Gastroesophageal sphincter (tissue), 4 donors: ENCODE measurements around the gene MACROD1. TPM values are rescaled to one million over a fixed set of nuclear protein-coding genes. Genes with fewer than 3 reads are reported as not detected.

Experiments used
- ATAC-seq: fragments of 150-250 bp; one replicate; pipeline ENCODE4 v1.9.1; 2016; ENCODE audit warnings: mild to moderate bottlenecking, moderate library complexity
- H3K27ac ChIP-seq, 4 donors: fragments of 200-600 bp; sonication (generic) in 3 of 4; 1 replicate in 3 of 4; 2 replicates in 1 of 4; pipeline ENCODE4 v1.5.1; 2016 to 2019
- H3K27me3 ChIP-seq: fragments of 200-600 bp; sonication (generic); one replicate; pipeline ENCODE4 v1.5.1; 2019
- H3K36me3 ChIP-seq, 2 donors: fragments of 200-600 bp; sonication (generic); one replicate each; pipeline ENCODE4 v1.5.1; 2019; ENCODE audit warnings: control low read depth in 1 of 2
- H3K4me1 ChIP-seq, 3 donors: fragments of 200-600 bp; sonication (generic); 1 replicate in 2 of 3; 2 replicates in 1 of 3; pipeline ENCODE4 v1.5.1; 2016 to 2019; ENCODE audit warnings: control low read depth in 2 of 3
- H3K4me3 ChIP-seq, 2 donors: fragments of 200-600 bp; sonication (generic); one replicate each; pipeline ENCODE4 v1.5.1; 2019; ENCODE audit warnings: mild to moderate bottlenecking in 1 of 2, moderate library complexity in 1 of 2
- H3K9me3 ChIP-seq, 3 donors: fragments of 200-600 bp; sonication (generic); one replicate each; pipeline ENCODE4 v1.5.1; 2017 to 2019; ENCODE audit warnings: control low read depth in 2 of 3
- EP300 ChIP-seq: sonication (generic); formaldehyde crosslinking; IDR thresholded peaks from one replicate; pipeline ENCODE4 v1.6.1; 2017; ENCODE audit warnings: antibody characterized with exemption, mild to moderate bottlenecking
- POLR2A ChIP-seq, 2 donors: fragments of 450-650 bp; IDR thresholded peaks; one replicate each; pipeline ENCODE4 v1.6.1; 2017; ENCODE audit warnings: antibody characterized with exemption in 2 of 2, mild to moderate bottlenecking in 2 of 2, moderate library complexity in 1 of 2
- POLR2AphosphoS5 ChIP-seq: sonication (generic); formaldehyde crosslinking; IDR thresholded peaks from one replicate; pipeline ENCODE4 v1.6.1; 2017; ENCODE audit warnings: antibody characterized with exemption
- WGBS, 2 donors: methylation state at CpG; one replicate each; pipeline ENCODE4 v1.1.5; 2018; ENCODE audit warnings: low coverage in 1 of 2; 5-methylcytosine and 5-hydroxymethylcytosine counted together
- total RNA-seq, 4 donors: library from RNA; depleted of rRNA; stranded (reverse); fragments of >200 nt; gene quantifications; one replicate each; pipeline ENCODE4 v1.1.0, GENCODE V29; 2016
- TF ChIP-seq, protein P1 (sequence below), 4 experiments: fragments of 200-600 bp in 2 of 4; fragments of 450-650 bp in 2 of 4; sonication (generic) in 1 of 4; IDR thresholded peaks; one replicate each; pipeline ENCODE4 v1.5.1; 2017 to 2019; ENCODE audit warnings: antibody characterized with exemption in 4 of 4, mild to moderate bottlenecking in 2 of 4, moderate library complexity in 2 of 4

Gene MACROD1
- total RNA-seq, 4 donors from 2014 or later = 26.9 to 56.2 (median 30.4) TPM

DNA sequence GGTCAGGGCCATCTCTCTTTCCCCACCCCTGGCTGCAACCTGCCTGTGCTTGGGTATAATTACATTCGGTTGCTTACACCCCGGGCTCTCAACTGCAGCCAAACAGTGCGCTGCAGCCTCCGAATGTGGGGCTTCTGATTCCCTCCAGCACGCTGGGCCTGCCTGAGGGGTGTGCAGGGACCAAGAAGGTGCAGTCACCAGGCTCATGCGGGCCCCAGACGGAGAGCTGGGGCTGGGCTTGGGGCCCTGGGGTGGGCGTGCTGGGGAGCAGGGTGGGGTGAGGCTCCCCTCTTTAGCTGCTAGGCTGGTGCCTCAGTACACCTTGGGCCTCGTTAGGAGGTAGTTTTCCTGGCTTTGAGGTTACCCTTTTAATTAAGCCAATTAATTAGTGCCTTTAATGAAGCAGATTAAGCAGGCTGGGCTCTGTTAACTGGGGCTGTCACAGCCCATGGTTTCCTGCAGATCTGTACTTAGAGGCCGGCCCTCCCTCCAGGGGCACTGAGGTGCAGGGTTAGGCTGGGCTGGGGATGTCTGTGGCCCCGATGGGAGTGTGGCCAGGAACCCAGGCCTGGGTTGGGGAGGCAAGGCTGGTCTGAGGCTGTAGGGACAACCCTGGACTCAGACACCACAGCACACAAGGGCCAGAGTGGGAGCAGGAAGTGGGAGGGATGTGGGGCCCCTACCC lies 112.8 kb downstream of the MACROD1 start:
- no peak for ATAC-seq

DNA sequence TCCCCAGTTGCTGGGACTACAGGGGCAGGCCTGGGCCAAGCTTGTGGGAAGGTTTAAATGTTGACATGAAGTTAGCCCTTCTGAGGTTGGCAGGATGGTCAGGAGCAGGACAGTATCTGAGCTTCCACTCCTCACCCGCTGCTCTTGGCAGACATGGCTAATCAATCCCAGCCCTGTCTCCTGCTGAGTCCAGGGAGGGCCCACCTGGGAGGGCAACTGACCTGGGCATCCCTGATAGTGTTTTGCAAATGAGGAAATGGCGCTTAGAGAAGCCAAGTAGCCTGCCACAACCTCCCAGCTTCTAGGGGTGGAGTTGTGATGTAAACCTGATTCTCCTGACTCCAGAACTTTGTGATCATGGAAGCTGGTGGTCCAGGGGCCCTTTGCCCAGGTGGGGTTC lies 113.5 kb downstream of the MACROD1 start:
- Histone ChIP-seq H3K4me1 (peaks cover 0 to 28% (median 0%) of the 10 kb centered on the region in 3 donors), H3K4me3 (no peak overlapping the region), H3K36me3 (no peaks in the 10 kb centered on the region), H3K27me3 (no peaks in the 10 kb centered on the region), H3K27ac (peak overlapping the region in 1 of 4 donors; percentile 37), H3K9me3 (no peaks in the 10 kb centered on the region)
- 100% methylated on average over 1 of the region's 2 CpGs; no CpG with 5 or more reads in 1 of the 2 donors for WGBS, 2 donors
- ATAC-seq = no peak
- TF ChIP-seq EP300 = no peak
- no peak for TF ChIP-seq POLR2AphosphoS5
- TF ChIP-seq, protein P1, sequence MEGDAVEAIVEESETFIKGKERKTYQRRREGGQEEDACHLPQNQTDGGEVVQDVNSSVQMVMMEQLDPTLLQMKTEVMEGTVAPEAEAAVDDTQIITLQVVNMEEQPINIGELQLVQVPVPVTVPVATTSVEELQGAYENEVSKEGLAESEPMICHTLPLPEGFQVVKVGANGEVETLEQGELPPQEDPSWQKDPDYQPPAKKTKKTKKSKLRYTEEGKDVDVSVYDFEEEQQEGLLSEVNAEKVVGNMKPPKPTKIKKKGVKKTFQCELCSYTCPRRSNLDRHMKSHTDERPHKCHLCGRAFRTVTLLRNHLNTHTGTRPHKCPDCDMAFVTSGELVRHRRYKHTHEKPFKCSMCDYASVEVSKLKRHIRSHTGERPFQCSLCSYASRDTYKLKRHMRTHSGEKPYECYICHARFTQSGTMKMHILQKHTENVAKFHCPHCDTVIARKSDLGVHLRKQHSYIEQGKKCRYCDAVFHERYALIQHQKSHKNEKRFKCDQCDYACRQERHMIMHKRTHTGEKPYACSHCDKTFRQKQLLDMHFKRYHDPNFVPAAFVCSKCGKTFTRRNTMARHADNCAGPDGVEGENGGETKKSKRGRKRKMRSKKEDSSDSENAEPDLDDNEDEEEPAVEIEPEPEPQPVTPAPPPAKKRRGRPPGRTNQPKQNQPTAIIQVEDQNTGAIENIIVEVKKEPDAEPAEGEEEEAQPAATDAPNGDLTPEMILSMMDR (IDR thresholded peaks at IDR 0.05) = no peak
- no peak for TF ChIP-seq POLR2A (IDR thresholded peaks at IDR 0.05)

More for the DNA sequence above, 112.8 kb downstream of the MACROD1 start:
- TF ChIP-seq POLR2AphosphoS5 (no peak), EP300 (no peak), POLR2A (IDR thresholded peaks at IDR 0.05) (no peak)
- TF ChIP-seq, protein P1 (IDR thresholded peaks at IDR 0.05) = no peak
- H3K9me3 ChIP-seq = no peaks in the 10 kb centered on the region
- 100% methylated on average over 1 of the region's 11 CpGs; no CpG with 5 or more reads in 1 of the 2 donors for WGBS, 2 donors
- no peaks in the 10 kb centered on the region for H3K36me3 ChIP-seq
- H3K4me3 ChIP-seq = no peak overlapping the region
- no peaks in the 10 kb centered on the region for H3K27me3 ChIP-seq
- peak overlapping the region in 1 of 4 donors; percentile 38 for H3K27ac ChIP-seq
- H3K4me1 ChIP-seq = peaks cover 0 to 30% (median 0%) of the 10 kb centered on the region in 3 donors

DNA sequence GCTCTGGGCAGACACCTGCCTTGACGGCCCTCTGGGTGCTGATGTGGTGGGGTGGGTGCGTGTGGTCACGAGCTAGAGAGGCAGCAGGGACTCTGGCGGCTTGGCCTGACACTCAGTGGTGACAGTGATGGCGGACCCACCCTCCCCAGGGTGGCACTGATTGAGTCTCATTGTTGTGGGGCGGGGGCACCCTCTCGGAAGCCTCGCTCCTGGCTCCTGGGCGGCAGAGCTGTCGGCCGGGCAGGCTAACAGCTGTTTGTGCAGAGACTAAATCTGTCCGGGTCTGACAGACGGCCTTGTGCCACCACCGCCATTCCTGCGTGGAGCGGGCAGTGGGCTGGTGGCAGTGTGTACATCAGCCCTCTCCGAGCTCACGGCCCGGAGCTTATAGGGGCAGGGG lies 114.6 kb downstream of the MACROD1 start:
- H3K27ac ChIP-seq = peak overlapping the region in 1 of 4 donors; percentile 29

DNA sequence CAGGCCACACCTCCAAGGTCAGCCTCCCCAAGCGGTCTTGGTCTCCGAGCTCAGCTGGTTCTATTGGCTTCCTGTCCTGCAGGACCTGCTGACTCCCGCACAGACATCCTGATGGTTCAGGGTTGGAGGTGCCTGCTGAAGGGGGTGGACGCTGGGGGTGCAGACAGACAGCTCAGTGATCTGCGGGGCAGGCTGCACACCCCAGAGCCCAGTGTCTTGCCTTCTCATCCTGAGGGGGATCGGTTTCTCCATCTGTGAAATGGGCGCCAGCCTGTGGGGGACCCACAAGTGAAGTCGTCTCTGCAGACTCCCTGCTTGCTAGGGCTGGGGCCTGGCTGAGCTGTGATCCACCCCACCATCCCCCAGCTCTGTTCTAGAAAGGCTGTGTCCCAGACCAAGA lies 116.4 kb downstream of the MACROD1 start:
- no peaks in the 10 kb centered on the region for H3K4me1 ChIP-seq

More for the DNA sequence above, 114.6 kb downstream of the MACROD1 start:
- TF ChIP-seq, protein P1 (IDR thresholded peaks at IDR 0.05) = no peak
- TF ChIP-seq EP300 (no peak), POLR2AphosphoS5 (no peak)
- no peaks in the 10 kb centered on the region for H3K9me3 ChIP-seq
- ATAC-seq = no peak
- no peak overlapping the region for H3K4me3 ChIP-seq
- peaks cover 0 to 18% (median 0%) of the 10 kb centered on the region in 3 donors for H3K4me1 ChIP-seq
- 89% methylated on average over 3 of the region's 19 CpGs; no CpG with 5 or more reads in 1 of the 2 donors for WGBS, 2 donors
- no peaks in the 10 kb centered on the region for H3K36me3 ChIP-seq
- H3K27me3 ChIP-seq = no peaks in the 10 kb centered on the region

More for the DNA sequence above, 116.4 kb downstream of the MACROD1 start:
- no peak for TF ChIP-seq POLR2AphosphoS5
- TF ChIP-seq POLR2A (IDR thresholded peaks at IDR 0.05) = no peak
- TF ChIP-seq, protein P1 (IDR thresholded peaks at IDR 0.05) = no peak
- Histone ChIP-seq H3K4me3 (no peak overlapping the region), H3K27ac (peak overlapping the region in 1 of 4 donors; percentile 29), H3K27me3 (no peaks in the 10 kb centered on the region), H3K9me3 (no peaks in the 10 kb centered on the region), H3K36me3 (no peaks in the 10 kb centered on the region)
- 90% methylated on average over 2 of the region's 8 CpGs; no CpG with 5 or more reads in 1 of the 2 donors for WGBS, 2 donors
- ATAC-seq = no peak
